MM.1S (cell line): ENCODE data around the gene GALNT7.
A peak's percentile ranks its signal among the peaks of the same experiment; 100 is the strongest.

Source experiments
- CTCF ChIP-seq: fragments of 300-600 bp; sonication (generic); IDR thresholded peaks from 2 replicates; pipeline ENCODE4 v1.5.1; 2016; ENCODE audit warnings: antibody characterized with exemption, low read length, mixed read lengths
- EZH2phosphoT487 ChIP-seq: fragments of 300-600 bp; sonication (generic); IDR thresholded peaks from 2 replicates; pipeline ENCODE4 v1.6.1; 2018; ENCODE audit warnings: antibody characterized with exemption, low read length

- TF ChIP-seq CTCF (peak; percentile 85), EZH2phosphoT487 (no peak)
These were observed 89.4 kb downstream of the GALNT7 start for GRCh38 chr4:173257732-173258717.
